DOHH2 (cell line): ENCODE results near the gene SNAP91.
"Not testable (repeated sequence)": the region's sequence is repeated elsewhere in the genome, so short reads cannot be mapped to it uniquely, and the experiment has no call there.

Experiments used
- H3F3A ChIP-seq: fragments of 200-600 bp; sonication (generic), shearing (Covaris generic); 2 replicates; pipeline ENCODE4 v1.6.0; 2016; ENCODE audit warnings: antibody characterized with exemption, mild to moderate bottlenecking; ENCODE audit not compliant: control insufficient read depth, insufficient read depth
- H3K27ac ChIP-seq: fragments of 200-600 bp; sonication (generic); 2 replicates; pipeline ENCODE4 v1.5.1; 2014; ENCODE audit warnings: low read depth, mild to moderate bottlenecking, low read length, moderate library complexity
- H3K27me3 ChIP-seq: fragments of 200-600 bp; sonication (generic); 2 replicates; pipeline ENCODE4 v1.6.1; 2014; ENCODE audit warnings: mild to moderate bottlenecking, low read length, mixed read lengths; ENCODE audit not compliant: control insufficient read depth
- H3K36me3 ChIP-seq: fragments of 200-600 bp; sonication (generic); 2 replicates; pipeline ENCODE4 v1.6.1; 2014; ENCODE audit warnings: mild to moderate bottlenecking, low read length, moderate library complexity, mixed read lengths; ENCODE audit not compliant: control insufficient read depth
- H3K4me1 ChIP-seq: fragments of 200-600 bp; sonication (generic); 2 replicates; pipeline ENCODE4 v1.6.1; 2014; ENCODE audit warnings: mild to moderate bottlenecking, low read length, mixed read lengths; ENCODE audit not compliant: control insufficient read depth
- H3K4me2 ChIP-seq: fragments of 200-600 bp; sonication (generic); 2 replicates; pipeline ENCODE4 v1.6.0; 2014; ENCODE audit warnings: mild to moderate bottlenecking, low read length, moderate library complexity
- H3K4me3 ChIP-seq: fragments of 200-600 bp; sonication (generic); 2 replicates; pipeline ENCODE4 v1.5.1; 2014; ENCODE audit warnings: mild to moderate bottlenecking, low read length, mixed read lengths
- H3K79me2 ChIP-seq: fragments of 200-600 bp; sonication (generic); 2 replicates; pipeline ENCODE4 v1.6.1; 2014; ENCODE audit warnings: mild to moderate bottlenecking, low read length, mixed read lengths; ENCODE audit not compliant: control insufficient read depth
- H3K9me2 ChIP-seq: fragments of 200-600 bp; sonication (generic); replicated peaks from 2 replicates; pipeline ENCODE4 v1.6.1; 2014; ENCODE audit warnings: mild to moderate bottlenecking, low read length, mixed read lengths; ENCODE audit not compliant: control insufficient read depth
- H3K9me3 ChIP-seq: fragments of 200-600 bp; sonication (generic); 2 replicates; pipeline ENCODE4 v1.6.1; 2014; ENCODE audit warnings: antibody characterized with exemption, low read length, mixed read lengths; ENCODE audit not compliant: control insufficient read depth, insufficient read depth
- H4K20me1 ChIP-seq: fragments of 200-600 bp; sonication (generic); 2 replicates; pipeline ENCODE4 v1.6.0; 2014; ENCODE audit warnings: low read depth, mild to moderate bottlenecking, antibody characterized with exemption, low read length, moderate library complexity; ENCODE audit not compliant: control insufficient read depth, insufficient read depth
- EZH2phosphoT487 ChIP-seq: fragments of 200-600 bp; sonication (generic); IDR thresholded peaks from 2 replicates; pipeline ENCODE4 v1.6.1; 2017; ENCODE audit warnings: borderline replicate concordance, mild to moderate bottlenecking, antibody characterized with exemption, low read length, moderate library complexity, mixed read lengths
- TF ChIP-seq, protein P1 (sequence below): fragments of 200-600 bp; sonication (generic); IDR thresholded peaks from one replicate; pipeline ENCODE4 v1.5.1; 2014; ENCODE audit warnings: antibody characterized with exemption, mild to moderate bottlenecking, low read depth, low read length; ENCODE audit not compliant: poor library complexity, severe bottlenecking

Gene SNAP91

DNA sequence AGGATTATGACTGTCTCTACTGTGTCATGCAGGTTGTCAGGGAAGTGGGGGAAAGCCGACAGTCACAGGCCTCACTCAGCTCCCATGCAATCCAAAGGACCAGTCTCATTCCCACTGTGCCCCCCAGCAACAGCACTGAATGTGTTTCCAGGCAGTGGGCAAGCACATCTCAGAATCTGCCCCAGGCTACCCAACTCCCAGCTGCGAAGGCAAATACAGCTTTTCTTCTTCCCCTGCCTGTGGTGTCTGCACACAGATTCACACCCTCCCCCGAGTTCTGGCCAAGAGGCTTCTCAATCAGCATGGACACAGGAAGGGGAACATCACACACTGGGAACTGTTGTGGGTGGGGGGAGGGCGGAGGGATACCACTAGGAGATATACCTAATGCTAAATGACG is 75.3 kb downstream of the SNAP91 start:
- no peak overlapping the region for H3K27ac ChIP-seq
- no peaks in the 10 kb centered on the region for H4K20me1 ChIP-seq
- H3F3A ChIP-seq, result no peaks in the 10 kb centered on the region
- no peaks in the 10 kb centered on the region for H3K79me2 ChIP-seq
- no peaks in the 10 kb centered on the region for H3K27me3 ChIP-seq
- TF ChIP-seq EZH2phosphoT487, result no peak
- TF ChIP-seq, protein P1, sequence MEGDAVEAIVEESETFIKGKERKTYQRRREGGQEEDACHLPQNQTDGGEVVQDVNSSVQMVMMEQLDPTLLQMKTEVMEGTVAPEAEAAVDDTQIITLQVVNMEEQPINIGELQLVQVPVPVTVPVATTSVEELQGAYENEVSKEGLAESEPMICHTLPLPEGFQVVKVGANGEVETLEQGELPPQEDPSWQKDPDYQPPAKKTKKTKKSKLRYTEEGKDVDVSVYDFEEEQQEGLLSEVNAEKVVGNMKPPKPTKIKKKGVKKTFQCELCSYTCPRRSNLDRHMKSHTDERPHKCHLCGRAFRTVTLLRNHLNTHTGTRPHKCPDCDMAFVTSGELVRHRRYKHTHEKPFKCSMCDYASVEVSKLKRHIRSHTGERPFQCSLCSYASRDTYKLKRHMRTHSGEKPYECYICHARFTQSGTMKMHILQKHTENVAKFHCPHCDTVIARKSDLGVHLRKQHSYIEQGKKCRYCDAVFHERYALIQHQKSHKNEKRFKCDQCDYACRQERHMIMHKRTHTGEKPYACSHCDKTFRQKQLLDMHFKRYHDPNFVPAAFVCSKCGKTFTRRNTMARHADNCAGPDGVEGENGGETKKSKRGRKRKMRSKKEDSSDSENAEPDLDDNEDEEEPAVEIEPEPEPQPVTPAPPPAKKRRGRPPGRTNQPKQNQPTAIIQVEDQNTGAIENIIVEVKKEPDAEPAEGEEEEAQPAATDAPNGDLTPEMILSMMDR, result no peak
- H3K36me3 ChIP-seq, result no peaks in the 10 kb centered on the region
- H3K4me3 ChIP-seq, result no peak overlapping the region
- H3K9me2 ChIP-seq, result no peaks in the 10 kb centered on the region
- no peaks in the 10 kb centered on the region for H3K9me3 ChIP-seq
- H3K4me1 ChIP-seq, result peaks cover 3% of the 10 kb centered on the region; the same call in 1 of the 2 replicates
- H3K4me2 ChIP-seq, result no peak overlapping the region

DNA sequence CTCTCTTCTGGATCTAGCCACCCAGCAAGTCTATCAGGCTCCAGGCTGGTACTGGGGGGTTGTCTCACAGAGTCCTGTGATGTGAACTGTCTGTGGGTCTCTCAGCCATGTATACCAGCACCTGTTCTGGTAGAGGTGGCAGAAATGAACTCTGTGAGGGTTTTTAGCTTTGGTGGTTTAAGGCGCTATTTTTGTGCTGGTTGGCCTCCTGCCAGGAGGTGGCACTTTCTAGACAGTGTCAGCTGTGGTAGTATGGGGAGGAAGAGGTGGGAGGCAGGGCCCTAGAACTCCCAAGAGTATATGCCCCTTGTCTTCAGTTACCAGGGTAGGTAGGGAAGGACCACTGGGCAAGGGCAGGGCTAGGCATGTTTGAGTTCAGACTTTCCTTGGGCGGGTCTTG is 75.8 kb downstream of the SNAP91 start:
- Histone ChIP-seq H3K9me3 (no peaks in the 10 kb centered on the region), H3K4me3 (no peak overlapping the region), H3K36me3 (no peaks in the 10 kb centered on the region), H3K9me2 (no peaks in the 10 kb centered on the region), H3K27ac (no peak overlapping the region), H3K4me2 (no peak overlapping the region), H3K27me3 (no peaks in the 10 kb centered on the region), H4K20me1 (no peaks in the 10 kb centered on the region), H3K79me2 (no peaks in the 10 kb centered on the region), H3K4me1 (peaks cover 3% of the 10 kb centered on the region; the same call in 1 of the 2 replicates), H3F3A (no peaks in the 10 kb centered on the region)
- no peak for TF ChIP-seq EZH2phosphoT487
- TF ChIP-seq, protein P1, result no peak

DNA sequence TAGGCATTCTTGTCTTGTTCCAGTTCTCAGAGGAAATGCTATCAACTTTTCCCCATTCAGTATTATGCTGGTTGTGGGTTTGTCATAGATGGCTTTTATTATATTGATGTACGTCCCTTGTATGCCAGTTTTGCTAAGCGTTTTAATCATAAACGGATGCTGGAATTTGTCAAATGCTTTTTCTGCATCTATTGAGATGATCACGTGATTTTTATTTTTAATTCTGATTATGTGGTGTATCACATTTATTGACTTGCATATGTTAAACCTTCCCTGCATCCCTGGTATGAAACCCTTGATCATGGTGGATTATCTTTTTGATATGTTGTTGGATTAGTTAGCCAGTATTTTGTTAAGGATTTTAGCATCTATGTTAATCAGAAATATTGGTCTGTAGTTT is 79.0 kb downstream of the SNAP91 start:
- H3K4me1 ChIP-seq, H3F3A ChIP-seq, H3K9me3 ChIP-seq, H4K20me1 ChIP-seq, H3K79me2 ChIP-seq, H3K27me3 ChIP-seq, H3K9me2 ChIP-seq, H3K36me3 ChIP-seq, H3K27ac ChIP-seq, H3K4me2 ChIP-seq, H3K4me3 ChIP-seq: not testable (repeated sequence)

DNA sequence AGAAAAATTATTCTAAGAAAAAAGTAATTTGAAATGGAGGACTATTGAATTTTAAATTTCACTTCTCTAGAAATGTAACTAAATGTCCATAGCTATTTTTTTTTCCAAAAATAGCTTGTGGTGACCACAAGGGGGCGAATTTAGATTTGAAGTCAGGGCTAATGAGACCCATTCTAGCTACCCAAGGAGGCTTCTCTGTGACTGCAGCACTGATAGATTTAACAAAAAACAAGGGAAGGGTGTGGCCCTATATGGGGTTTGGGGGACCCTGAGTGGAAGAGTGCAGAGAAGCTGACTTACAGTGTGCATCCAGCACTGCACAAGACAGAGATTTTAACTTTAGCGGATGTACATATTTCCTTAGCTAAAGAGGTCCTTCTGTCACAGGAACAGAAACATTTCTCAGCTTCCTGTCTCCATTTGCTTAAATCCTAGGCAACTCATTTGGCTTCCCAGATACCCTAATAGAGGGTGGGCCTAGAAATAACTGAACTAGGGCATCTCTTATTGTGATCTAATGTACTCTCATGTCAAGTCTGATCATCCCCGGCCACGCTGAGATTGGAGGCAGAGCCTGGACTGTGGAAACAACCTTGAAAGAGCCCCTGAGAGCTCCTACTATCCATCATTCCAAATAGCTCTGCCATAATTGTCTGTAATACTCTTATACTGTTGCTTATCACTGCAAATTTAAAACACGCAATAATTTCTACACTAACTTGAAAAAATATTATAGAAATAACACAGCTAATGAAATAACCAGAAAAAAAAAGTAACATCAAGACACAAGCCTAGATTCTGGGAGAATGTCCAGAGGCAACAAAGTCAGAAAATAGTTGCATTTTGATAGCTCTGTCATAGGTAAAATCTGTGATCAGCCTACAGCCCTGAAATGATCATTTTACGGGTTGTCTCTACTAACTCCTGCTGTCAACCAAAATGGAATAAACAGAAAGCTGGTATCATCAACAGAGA is 93.6 kb downstream of the SNAP91 start:
- Histone ChIP-seq H3K27ac (no peak overlapping the region), H3K4me3 (no peak overlapping the region), H3K79me2 (no peaks in the 10 kb centered on the region), H3K9me2 (no peaks in the 10 kb centered on the region), H3K36me3 (no peaks in the 10 kb centered on the region), H3F3A (no peaks in the 10 kb centered on the region), H3K27me3 (no peaks in the 10 kb centered on the region), H4K20me1 (no peaks in the 10 kb centered on the region), H3K9me3 (no peaks in the 10 kb centered on the region), H3K4me1 (no peaks in the 10 kb centered on the region), H3K4me2 (no peak overlapping the region)
- TF ChIP-seq EZH2phosphoT487, result no peak
- TF ChIP-seq, protein P1, result peak; percentile 53
